NOMO-1 treated with dmso at 0.1 percent for 144 hours (cell line): Measurements from ENCODE around the gene RTN4.
A peak's percentile ranks its signal among the peaks of the same experiment; 100 is the strongest.
"Not testable (repeated sequence)": the region's sequence is repeated elsewhere in the genome, so short reads cannot be mapped to it uniquely, and the experiment has no call there.

Experiments used
- DNase-seq: peaks from one replicate; lab custom pipeline; 2025; ENCODE audit not compliant: unreplicated experiment; lab: John Stamatoyannopoulos, UW

Gene RTN4, protein sequence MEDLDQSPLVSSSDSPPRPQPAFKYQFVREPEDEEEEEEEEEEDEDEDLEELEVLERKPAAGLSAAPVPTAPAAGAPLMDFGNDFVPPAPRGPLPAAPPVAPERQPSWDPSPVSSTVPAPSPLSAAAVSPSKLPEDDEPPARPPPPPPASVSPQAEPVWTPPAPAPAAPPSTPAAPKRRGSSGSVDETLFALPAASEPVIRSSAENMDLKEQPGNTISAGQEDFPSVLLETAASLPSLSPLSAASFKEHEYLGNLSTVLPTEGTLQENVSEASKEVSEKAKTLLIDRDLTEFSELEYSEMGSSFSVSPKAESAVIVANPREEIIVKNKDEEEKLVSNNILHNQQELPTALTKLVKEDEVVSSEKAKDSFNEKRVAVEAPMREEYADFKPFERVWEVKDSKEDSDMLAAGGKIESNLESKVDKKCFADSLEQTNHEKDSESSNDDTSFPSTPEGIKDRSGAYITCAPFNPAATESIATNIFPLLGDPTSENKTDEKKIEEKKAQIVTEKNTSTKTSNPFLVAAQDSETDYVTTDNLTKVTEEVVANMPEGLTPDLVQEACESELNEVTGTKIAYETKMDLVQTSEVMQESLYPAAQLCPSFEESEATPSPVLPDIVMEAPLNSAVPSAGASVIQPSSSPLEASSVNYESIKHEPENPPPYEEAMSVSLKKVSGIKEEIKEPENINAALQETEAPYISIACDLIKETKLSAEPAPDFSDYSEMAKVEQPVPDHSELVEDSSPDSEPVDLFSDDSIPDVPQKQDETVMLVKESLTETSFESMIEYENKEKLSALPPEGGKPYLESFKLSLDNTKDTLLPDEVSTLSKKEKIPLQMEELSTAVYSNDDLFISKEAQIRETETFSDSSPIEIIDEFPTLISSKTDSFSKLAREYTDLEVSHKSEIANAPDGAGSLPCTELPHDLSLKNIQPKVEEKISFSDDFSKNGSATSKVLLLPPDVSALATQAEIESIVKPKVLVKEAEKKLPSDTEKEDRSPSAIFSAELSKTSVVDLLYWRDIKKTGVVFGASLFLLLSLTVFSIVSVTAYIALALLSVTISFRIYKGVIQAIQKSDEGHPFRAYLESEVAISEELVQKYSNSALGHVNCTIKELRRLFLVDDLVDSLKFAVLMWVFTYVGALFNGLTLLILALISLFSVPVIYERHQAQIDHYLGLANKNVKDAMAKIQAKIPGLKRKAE

DNA sequence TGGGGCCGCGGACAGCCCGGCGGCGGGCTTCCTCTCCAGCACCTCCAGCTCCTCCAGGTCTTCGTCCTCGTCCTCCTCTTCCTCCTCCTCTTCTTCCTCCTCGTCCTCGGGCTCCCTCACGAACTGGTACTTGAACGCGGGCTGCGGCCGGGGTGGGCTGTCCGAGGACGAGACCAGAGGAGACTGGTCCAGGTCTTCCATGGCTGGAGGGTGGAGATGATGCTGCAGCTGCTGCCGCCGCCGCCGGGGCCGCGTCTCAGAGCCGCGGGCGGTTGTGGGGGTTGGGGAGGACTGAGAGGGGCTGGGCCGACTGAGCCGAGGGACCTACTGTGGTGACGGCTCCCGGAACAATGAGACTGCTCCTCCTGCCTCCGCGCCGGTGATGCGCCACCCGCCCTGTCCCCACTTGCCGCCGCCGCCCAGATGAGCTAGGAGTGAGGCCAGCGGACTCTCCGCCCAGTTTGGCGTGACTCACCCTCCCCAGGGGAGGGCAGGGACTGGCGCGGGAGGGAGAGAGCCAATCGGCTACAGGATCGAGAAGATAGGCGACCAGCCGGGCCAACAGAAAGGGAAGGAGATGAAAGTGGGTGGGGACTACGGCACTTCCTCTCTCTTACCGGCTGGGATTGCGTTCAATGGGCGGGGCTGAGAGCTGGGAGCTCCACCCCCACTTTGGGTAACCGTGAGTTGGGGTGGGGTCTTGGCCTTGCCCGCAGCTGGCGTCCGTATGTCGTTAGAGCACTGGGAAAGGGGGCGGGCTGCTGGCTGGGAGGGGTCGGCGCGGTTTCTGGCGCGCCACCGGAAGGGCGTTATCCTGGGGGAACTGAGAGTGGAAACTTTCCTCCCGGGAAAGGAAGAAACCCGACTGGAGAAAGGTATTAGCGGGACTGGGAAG is at the start of gene RTN4:
TSS of gene RTN4 (minus strand) at position 352 of the 895 bp plus-strand sequence. CDS start at position 201, 151 bp downstream.
- peak; percentile 99 for DNase-seq

DNA sequence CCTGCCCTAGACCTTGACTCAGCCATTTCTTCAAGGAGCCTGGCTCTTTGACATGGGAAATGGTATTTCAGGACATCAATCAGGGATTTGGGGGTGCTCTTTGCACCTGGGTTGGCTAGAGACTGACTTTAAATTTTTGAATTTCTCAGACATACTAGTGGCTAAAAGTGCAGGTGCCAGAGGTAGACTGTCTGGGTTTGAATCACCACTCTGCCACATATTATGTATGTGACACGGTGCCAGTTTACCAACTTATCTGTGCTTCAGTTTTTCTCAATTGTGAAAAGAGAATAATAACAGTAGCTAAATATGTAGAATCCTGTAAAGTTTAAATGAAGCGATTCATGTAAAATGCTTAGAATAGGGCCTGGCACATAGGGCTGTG is 49.2 kb upstream of the RTN4 start:
- no peak for DNase-seq

DNA sequence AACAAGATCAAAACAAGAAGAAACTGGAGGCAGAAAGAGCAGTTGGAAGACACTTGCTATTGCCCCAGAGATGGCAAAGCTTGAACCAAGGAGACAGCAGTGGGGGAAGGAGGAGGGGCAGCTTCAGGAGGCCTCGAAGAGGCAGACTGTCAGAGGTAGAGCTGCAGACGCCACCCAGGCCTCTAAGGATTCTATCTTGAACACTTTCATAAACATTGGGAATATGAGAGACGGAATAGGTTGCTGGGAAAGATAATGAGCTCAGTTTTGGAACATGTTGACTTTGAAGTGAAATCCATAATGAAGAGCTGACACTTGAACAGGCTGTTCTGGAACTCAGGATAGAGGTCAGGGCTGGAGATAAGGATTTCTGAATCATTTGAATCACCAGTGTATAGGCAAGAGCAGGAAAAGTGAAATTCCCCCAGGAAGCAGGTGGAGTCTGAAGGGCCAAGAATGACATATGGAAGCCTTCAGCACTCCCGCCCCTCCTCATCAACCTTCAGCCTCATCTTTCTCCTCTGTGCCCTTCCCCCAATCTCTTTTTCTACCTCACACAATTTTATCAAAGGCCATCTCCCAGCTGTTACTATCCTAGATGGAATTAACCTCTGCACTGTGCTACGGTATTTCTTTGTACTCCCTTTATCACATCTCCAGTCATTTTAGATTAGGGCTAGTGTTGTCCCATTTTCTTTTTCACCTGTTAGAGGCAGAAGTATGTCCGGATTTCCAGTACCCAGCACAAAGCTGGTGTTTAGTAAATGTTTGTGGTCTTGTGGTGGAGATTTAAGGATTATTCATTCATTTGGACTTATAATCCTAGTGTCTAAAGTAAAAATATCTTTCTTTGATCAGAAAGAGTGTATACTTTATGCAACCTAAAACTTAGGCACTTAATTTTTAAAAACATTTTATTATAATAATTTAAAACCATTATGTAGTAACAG is 47.5 kb upstream of the RTN4 start:
- DNase-seq = no peak

DNA sequence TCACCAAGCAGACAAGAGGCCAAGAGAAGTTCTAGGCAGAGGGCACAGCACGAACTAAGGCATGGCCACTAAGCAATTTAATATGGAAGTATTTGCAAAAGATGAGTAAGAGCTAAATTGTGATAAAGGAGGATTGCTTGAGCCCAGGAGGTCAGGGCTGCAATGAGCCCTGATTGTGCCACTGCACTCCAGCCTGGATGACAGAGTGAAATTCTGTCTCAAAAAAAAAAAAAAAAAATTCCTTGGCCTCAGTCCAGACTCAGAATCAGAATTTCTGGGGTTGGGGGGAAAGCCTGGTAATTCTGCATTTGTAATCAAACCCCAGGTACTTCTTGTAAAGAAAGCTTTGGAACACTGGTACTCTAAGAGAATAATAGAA is 46.8 kb upstream of the RTN4 start:
- no peak for DNase-seq

DNA sequence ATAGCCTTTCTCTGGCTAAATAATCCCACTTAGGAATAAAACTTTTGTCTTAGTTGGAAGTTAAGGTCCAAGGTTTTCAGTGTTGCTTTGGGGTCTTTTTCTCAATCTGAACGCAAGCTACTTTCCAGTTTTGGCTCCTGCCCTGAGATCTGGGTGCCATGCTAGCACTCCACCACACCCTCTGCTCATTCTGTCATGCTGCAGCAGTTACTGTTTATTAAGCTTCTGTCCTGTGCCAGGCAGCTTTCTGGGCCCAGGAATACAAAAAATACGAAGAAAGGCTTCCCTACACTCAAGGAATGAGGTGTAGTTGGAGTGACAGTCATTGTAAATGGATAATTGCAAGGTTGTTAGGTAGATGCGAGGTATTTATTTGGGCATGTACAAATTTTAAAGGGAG is 46.3 kb upstream of the RTN4 start:
- DNase-seq = no peak

DNA sequence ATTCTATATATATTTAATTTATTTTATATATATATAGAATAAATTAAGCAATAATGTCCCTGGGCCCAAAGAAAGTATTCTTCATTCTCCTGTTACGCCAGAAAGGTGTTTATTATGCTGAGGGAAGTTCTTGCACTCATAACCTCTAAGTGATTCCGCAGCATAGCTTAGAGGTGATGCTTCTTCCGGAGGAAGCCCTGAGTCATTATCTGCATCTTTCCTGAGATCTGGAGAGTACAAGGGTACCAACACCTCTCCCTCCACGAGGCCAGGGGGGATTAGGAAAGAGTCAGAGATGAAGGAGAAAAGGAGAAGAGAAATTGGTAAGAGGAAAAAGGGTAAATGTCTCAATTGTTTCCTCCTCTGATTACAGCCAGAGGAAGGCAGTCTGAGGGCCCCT is 43.1 kb upstream of the RTN4 start:
- peak; percentile 48 for DNase-seq

DNA sequence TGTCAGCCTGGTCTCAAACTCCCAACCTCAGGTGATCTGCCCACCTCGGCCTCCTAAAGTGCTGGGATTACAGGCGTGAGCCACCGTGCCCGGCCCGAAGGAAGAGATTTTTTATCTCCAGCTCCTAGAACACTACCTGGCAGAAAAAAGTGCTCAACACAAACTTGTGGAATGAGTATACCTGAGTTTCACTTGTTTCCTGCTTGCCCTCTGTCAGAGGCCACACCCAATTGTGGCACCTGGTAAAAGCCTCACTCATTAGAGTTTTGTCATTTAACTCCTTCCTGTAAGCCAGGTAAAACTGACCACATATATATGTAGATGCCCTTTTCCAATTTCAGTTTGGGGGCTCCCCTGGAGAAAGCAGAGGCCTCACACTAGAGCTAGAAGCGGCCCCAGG is 42.2 kb upstream of the RTN4 start:
- DNase-seq = no peak

DNA sequence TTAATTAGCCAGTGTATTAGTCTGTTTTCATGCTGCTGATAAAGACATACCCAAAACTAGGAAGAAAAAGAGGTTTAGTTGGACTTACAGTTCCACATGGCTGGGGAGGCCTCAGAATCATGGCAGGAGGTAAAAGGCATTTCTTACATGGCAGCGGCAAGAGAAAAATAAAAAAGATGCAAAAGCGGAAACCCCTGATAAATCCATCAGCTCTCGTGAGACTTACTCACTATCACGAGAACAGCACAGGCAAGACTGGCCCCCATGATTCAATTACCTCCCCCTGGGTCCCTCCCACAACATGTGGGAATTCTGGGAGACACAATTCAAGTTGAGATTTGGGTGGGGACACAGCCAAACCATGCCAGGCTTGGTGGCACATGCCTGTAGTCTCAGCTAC is 41.4 kb upstream of the RTN4 start:
- not testable (repeated sequence) for DNase-seq

DNA sequence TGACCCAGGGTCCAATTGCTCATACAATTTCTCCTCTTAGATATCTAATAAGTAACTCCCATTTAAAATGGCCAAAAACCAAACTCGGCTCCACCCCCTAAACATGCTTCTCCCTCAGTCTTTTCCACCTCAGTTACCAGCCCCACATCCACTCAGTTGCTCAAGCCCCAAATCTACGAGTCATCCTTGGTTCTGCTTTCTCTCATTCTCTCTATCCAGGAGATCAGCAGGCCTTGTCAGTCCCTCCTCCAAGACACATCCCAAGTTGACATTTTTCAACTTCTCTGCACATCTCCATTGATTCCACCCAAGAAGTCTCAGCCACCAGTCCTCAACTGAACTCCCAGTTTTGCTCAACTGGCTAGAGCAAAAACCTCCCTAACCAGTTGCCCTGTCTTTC is 40.5 kb upstream of the RTN4 start:
- no peak for DNase-seq

DNA sequence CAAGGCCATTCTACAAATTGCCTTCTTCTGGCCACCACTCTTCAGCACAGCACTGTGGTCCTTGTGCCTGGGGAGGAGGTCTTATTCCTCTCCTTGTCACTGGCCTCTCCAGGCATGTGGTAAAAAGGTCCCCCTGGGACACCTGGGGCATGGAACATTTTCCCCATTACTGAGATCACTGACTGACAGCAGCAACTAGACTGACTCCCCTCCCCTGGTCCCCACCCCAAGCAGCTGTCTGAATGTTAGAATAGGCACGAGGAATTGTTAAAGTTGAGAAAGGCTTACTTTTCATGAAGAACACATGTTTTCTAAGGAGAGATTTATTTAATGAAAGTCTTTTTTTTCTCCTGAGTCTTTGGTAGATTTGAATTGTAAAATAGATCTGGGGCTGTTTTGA is 39.5 kb upstream of the RTN4 start:
- no peak for DNase-seq

DNA sequence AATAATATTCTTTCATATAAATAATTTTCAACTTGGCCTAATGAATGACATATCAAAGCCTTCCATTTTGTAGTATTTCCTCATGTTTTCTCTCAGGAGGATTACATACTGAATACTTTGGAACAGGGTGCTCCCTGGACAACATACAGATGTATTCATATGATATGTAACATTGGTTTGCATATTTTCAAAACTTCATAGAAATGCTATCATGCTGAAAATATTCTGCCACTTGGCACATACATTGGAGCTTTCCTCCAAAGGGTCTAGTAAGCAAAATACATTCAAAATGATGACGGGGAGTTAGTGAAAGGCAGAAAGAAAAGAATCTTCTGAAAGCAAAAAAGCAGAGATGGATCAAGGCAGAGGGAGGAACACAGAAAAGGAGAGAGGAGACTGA is 38.1 kb upstream of the RTN4 start:
- DNase-seq = no peak

DNA sequence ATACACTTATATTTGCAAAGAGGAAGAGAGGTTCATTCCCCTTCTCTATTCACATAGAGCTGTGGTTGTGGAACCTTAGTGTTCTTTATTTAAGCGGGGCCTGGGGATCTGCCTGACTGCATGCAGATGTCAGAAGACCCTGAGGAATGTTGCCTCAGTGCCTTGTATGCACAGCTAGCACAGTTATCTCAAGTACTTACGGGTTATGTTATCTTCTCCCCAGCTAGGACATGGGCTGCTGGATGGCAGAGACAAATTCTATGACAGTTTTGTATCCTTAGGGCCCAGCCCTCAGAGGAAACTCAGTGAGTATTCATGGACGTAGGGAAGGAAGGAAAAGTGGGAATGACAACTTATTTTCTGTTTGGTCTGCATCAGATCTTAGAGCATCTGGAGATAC is 37.7 kb upstream of the RTN4 start:
- no peak for DNase-seq

DNA sequence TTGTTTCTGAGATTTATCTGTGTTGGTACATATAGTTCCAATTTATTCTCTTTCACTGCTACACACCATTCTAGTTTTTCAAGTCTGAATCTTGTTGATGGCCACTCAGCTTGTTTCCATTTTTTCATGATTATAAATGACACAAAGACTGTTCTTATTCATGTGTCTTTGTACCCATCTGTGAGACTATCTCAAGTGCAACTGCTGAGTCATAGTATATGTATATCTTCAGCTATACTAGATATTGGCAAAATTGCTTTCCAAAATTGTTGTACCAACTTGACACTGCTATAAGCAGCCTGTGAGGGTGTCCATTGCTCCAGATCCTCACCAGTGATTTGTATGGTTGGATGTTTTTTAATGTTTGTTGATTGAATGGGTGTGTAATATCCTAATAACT is 37.2 kb upstream of the RTN4 start:
- DNase-seq = no peak

DNA sequence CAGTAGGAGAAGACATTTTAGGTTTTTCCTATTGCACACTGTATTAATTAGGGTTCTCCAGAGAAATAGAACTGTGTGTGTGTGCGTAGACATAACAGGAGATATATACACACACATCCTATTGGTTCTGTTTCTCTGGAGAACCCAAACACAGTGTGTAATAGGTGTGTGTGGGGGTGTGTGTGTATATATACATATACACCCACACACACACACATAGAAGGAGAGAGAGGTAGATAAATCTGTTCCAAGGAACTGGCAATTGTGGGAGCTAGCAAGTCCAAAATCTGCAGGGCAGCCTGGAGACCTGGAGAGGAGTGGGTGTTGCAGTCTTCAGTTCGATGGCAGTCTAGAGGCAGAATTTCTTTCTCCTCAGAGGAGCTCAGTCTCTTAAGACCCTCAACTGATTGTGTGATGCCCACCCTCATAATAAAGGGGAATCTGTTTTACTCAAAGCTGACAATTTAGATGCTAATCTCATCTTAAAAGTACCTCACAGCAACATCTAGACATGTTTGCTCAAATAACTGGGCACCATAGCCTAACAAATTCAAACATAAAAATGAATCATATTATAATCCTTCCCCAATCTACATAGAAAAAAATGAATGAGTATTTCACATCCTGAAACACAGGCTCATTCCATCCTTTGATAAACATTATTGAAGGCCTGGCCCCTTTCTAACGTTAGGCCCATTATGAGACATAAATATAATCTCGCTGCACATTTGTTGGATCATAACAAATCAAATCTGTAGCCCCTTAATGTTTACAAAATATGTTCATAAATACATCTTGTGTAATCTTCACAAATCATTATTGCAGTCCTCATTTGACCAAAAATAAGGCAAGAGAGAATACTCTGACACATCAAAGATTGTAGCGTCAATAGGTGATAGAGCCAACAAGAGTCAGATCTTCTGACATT is 35.1 kb upstream of the RTN4 start:
- DNase-seq = no peak

DNA sequence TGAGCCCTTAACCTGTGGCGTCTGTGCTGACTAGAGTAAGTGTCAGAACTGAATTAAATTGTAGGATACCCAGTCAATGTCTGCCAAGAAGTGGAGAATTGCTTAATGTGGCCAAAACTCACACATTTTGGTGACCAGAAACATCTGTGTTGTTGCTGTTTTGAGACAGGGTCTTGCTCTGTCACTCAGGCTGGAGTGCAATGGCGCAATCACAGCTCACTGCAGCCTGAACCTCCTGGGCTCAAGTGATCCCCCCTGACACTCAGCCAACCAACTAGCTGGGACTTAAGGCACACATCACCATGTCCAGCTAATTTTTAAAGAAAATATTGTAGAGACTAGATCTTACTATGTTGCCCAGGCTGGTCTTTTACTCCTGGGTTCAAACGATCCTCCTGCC is 34.4 kb upstream of the RTN4 start:
- DNase-seq = no peak

DNA sequence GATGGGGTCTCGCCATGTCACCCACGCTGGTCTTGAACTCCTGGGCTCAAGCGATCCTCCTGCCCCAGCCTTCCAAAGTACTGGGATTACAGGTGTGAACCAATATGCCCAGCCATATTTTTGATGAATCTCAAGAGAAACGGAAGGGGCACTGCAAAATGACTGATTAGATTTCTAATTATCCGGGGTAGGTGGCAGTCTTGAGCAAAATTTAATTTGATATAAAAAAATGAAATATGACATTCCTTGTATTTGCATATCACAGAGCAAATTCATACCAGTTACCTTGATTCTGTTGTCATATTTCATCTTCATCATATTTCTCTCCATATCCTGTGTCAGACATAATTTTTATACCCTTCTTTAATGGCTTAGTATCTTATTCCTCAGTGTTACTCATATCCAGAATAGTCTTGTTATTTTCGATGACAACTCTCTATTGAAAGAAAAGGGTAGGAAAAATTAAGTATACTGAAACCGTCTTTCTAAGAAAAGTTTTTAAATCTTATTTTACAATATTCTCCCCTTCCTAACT is 30.0 kb upstream of the RTN4 start:
- DNase-seq = no peak

DNA sequence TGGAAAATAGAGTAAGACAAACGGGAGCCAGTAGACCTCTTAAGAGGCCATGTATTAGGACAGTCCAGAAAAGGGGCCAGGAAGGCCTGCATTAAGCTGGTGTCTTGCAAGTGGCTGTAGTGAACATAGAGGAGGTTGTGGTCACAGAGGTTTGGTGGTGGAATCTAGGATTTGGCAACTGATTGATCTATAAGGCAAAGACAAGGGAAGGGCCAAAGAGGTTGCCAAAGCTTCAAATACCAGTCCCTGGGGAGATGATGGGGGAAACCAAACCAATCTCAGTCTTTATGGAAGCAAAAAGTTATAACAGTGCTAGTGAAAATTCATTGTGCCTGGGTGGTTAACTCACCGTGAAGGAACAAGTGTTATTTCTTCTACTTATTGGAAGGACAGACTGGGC is 28.7 kb upstream of the RTN4 start:
- DNase-seq = no peak

DNA sequence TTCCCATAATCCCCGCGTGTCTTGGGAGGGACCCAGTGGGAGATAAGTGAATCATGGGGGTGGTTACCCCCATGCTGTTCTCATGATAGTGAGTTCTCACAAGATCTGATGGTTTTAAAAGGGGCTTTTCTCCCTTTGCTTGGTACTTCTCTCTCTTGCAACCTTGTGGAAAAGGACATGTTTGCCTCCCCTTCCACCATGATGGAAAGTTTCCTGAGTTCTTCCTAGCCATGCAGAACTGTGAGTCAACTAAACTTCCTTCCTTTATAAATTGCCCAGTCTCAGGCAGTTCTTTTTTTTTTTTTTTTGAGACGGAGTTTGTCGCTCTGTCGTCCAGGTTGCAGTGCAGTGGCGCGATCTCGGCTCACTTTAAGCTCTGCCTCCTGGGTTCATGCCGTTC is 26.5 kb upstream of the RTN4 start:
- no peak for DNase-seq
